ENCODE results near the gene SERPINB2.
A peak's percentile ranks its signal among the peaks of the same experiment; 100 is the strongest.
"Not testable (repeated sequence)": the region's sequence is repeated elsewhere in the genome, so short reads cannot be mapped to it uniquely, and the experiment has no call there.

The SERPINB2 gene

DNA sequence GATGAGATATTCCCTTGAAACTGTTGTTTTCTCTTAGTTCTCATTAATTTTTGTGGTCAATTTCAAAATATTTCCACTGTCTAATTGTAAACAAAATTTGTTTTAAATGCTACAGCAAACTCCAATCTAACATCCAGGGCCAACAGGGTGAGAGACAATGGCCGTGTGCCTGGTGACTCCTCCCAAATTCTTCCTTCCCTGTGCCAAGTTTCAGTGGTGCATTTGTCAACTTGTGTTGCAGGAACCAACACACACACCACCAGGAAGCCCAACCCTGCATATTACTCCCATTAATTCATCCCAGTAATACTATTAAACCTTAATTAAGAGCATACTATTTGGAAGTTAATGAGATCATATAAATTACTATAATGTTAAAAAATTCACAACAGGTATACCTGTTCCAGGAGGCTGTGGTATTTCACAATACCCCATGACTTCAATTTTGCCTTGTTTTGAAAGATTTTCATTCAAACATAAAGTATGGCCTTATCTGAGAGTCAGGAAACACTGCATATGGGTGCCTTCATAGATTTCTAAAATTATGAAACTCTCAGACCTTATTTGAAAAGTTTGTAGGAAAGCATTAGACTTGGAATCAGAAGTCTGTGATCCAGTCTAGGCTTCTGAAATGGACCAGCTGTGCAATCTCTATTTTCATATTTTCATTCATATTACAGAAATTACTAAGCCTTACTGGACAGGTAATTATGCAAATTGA lies 1.1 kb downstream of the SERPINB2 start:
- no peak for DNase-seq (ENCODE audit: low read depth in 2 of 2)

DNA sequence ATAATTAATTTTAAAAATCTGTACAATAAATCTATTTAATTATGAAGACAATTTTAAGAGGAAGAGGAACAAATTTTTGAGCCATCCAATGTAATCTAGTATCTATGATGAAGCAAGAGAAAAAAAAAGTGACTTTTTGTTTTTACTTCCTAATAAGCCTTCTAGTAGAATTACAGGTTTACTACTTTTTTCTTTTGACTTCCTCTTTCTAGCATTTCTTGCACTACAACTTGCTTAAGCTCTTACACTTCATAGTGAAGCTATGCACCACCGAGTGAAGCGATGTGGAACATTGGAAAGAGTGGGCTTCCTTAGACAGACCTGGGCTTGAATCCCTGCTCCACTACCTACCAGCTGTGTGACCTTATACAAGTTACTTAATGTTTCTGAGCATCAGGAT lies 2.1 kb downstream of the SERPINB2 start:
- no peak for DNase-seq (ENCODE audit: low read depth in 2 of 2)

DNA sequence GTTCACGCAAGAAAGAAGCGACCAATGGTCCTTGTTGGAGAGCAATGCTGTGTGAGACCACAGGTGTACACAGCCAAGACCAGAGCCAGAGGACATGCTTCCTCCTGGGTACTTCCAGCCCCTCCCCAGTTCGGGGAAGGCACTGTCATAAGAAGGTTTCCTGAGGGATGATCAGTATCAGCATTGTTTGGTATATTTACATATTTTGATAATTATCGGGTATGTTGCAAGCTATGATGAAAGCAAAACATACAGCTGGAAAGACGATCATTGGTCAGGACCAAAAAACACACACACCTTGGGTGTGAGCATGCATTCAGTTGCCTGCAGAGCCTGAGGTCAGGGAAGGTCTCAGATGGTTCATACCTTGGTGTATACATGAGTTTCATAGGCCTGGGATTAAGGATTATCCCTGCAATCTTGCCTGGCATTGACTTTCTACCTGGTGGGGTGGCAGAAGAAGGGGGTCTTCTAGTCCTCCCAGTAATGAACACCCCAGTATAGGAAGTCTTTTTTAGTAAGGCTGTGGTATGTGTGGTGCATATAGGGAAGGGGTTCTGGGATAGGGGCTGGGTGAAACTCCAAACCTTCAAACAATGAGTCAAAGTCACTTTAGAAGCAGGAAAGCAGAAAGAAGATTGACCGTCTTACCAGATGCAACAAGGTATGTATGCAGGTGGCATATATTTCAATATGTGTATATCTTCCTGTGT lies 2.9 kb downstream of the SERPINB2 start:
- no peak for DNase-seq (ENCODE audit: low read depth in 2 of 2)

DNA sequence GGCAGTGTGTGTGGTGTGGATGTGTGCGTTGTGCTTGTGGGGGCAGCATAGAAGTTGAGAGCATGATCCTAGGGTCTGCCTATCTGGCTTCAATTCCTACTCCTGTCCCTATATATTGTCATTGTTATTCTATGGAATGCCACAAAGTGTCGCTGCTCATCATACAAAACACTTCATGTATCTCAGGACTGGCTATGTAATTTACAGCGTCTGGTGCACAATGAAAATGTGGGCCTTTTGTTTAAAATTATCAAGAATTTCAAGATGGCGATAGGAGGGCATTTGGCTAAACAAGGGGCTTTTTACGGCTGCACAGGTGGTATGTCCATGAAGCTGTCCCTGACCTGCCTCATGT lies 3.4 kb downstream of the SERPINB2 start:
- no peak for DNase-seq (ENCODE audit: low read depth in 2 of 2)

DNA sequence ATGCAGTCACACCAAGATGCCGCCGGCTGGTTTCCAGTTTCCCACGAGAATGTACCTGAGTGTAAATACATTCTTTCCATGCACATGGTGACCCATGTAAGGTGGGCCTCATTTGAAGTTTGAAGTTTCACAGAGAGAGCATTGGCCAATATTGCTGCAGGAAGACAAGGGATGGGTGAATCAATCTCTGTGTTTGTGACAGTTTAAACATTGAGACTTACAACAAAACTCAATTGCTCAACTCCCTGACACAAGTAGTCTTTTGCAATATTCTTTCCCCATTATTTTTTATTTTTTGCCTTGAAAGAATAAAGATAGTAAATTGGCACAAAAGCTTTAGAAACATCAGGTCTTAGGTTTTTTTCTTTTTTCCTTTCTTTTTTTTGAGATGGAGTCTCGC lies 5.1 kb downstream of the SERPINB2 start:
- DNase-seq (ENCODE audit: low read depth in 2 of 2): no peak

DNA sequence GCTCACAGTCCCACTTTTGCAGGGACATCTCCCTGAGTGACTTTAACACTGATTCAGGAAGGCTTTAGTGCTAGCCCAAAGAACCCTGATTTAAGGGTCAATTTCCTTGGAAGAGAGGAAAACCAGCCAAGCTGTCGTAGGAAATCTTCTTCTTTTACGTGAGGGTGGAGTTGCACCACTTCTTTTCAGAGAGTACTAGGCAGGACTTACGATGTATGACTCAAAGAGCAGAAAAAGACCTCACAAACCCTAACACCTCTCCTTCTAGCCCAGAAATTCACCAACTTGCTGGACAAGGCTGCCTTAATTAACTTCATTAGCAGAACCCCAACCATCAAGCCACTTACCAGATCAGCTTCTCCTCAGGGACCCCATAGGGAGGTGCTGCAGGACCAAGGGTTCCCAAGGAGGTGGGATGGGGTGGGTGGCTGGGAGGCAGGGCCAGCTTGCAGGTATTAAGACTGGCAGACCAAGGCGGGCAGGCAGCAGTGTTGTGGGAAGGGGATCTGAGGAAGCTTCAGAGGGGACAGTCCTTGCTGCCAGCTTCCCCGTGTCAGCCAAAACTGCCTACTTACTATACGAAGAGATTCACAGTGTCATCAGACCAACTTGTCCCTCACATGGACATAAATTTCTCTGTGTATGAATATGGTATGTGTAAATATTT lies 6.7 kb downstream of the SERPINB2 start:
- no peak for DNase-seq (ENCODE audit: low read depth in 2 of 2)

DNA sequence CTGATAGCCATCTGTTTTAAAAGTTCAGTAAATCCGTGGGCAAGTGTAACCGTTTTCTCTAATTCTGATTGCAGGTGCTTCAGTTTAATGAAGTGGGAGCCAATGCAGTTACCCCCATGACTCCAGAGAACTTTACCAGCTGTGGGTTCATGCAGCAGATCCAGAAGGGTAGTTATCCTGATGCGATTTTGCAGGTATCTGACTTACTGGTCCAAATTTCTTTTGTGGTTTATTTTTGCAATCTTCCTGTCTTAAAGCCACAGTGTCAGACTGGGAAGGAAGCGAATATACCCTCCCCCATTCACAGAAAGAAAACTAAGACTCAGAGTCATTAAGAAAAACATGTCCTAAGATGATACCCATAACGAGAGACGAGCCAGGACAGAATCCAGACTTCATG lies 7.7 kb downstream of the SERPINB2 start:
- DNase-seq (ENCODE audit: low read depth in 2 of 2): no peak

DNA sequence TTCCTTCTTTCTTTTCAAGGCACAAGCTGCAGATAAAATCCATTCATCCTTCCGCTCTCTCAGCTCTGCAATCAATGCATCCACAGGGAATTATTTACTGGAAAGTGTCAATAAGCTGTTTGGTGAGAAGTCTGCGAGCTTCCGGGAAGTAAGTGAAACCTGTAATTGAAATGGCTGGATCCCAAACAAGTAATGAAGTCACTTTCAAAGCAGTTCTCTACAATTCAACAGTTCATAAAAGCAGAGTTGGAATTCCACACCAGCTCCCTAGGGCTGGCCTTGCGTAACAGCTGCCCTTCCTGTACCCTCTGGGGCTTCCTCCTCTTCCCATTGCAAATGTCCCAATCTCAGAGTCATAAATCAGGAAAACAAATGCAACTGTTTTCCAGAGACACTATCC lies 9.6 kb downstream of the SERPINB2 start:
- DNase-seq (ENCODE audit: low read depth in 2 of 2): peak; percentile 32 to 40

DNA sequence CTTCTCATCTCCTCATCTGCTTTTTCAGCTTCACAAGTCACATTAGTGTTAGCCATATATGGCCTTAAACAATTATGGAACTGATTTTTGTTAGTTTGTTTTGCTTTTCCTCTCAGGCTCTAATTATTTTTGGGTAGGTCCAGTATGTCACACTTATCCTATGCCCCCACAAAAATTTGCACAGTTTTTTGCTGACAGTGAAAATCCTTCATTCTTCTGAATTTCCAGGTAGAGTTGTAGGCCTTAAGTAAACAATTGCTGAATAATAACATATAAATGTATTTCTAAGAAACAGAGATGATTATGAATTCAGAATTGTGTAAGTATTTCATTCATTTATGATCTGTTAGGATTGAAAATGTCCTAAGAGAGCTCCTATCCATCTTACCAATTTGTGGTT lies 11.7 kb downstream of the SERPINB2 start:
- no peak for DNase-seq (ENCODE audit: low read depth in 2 of 2)

DNA sequence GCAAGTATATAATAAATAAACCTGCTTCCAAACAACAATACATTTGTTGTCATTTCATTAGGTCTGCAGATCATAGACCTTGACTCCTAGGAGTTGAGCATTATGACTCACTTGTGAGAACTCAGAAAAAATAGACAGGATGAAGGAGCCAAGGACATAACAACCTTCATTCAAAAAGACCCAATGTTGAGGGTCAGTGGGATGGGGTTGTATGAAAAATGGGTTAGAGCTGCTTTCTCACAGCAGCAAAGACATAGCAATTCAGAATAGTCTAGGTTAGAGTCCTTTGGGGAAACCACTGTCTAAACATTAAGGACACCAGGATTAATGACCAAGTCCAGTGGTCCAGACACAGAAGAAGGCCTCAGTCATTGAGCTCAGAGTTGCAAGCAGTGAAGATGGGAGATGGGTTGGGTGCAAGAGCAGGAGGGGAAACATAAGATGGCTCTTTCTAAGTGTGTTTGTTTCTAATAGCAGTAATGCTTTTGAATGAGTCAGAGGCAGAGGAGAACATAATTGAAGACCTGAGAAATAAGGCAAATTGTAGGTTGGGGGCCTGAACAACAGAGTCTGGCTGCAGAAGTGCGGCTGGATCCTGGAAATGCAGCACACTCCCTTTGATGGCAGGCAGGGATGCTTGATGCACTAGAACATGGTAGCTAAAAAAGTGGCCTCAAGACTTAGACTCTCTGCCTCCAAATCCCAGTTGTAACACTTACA lies 16.5 kb downstream of the SERPINB2 start:
- DNase-seq (ENCODE audit: low read depth in 2 of 2): no peak

DNA sequence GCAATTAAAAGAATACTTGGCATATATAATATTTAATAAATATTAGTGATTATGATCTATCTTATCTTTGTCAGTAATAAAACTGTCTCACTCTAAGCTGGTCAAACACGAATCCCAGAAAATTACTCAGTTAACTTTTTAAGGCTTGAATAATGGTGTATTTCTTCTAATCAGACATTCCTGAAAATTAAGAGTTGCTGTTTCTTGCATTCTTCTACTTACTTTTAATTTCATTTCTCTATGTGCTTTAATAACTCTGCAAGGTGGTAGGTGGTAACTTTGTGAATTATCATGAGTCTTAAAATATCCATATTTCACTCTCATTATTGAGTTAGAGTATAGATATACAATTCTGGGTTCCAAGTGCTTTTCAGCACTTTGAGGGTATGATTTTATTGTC lies 17.2 kb downstream of the SERPINB2 start:
- no peak for DNase-seq (ENCODE audit: low read depth in 2 of 2)

DNA sequence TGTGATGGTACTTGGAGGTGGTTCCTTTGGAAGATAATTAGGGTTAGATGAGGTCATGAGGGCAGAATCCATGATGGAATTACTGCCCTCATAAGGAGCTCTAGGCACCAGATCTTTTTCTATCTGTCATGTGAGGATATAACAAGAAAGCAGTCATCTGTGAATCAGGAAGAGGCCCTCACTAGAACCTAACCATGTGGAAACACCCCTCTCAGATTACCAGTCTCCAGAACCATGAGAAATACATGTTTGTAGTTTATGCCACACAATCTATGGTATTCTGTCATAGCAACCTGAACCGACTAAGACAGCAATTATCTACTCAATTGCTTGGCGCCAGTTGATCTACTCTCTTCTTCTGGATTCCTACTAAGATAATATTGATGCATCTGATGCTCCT lies 17.9 kb downstream of the SERPINB2 start:
- DNase-seq (ENCODE audit: low read depth in 2 of 2): no peak

DNA sequence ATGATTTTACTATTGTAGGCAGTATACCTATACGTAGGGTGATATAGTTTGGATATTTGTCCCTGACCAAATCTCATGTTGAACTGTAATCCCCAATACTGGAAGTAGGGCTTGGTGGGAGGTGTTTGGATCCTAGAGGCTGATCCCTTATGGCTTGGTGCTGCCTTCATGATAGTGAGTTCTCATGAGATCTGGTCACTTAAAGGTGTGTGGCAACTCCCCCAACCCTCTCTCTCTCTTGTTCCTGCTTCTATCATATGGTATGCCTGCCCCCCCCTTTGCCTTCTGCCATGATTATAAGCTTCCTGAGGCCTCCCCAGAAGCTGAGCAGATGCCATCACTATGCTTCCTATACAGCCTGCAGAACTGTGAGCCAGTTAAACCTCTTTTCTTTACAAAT lies 18.6 kb downstream of the SERPINB2 start:
- DNase-seq (ENCODE audit: low read depth in 2 of 2): no peak

DNA sequence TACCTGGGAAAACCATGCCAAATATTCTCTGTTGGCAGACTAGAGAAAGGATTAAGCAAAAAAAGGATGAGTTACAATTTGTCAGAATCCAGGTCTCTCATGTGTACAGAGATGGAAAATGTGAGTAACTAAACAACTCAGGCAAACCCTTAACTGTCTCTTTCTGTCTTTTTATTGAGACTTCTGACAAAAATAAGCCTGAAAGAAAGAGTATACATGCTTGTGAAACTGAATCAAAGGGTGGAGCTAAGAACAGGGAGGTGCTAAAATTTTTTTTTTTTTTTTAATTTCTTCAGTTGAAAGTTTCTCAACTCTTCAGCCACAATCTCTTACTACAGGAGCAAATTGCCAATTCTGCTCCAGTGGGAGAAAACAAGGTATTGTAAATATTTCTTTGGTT lies 20.2 kb downstream of the SERPINB2 start, which contains the start of gene SERPINB10:
Gene SERPINB10, plus strand, starts transcription at position 295 of the 400 bp plus-strand sequence. CDS start 7,553 bp downstream, outside the sequence.
- no peak for DNase-seq (ENCODE audit: low read depth in 2 of 2)

DNA sequence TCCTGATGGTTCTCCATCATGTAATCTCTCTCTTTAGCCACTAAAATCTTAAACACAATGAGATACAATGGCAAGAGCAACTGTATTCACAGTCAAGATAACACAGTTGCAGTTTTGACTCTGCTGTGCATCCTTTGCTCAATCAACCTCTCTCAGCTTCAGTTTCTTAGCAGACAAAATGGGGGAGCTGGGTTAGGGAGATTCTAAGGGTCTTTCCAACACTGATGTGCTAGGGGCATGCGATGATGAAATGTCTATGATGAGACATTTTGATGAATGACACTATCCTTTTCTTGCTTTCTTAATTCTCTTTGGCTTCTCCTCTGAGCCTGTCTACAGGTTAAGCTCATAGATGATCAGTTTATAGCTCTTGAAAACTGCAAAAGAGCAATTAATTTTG lies 21.4 kb downstream of the SERPINB2 start:
- DNase-seq (ENCODE audit: low read depth in 2 of 2): no peak

DNA sequence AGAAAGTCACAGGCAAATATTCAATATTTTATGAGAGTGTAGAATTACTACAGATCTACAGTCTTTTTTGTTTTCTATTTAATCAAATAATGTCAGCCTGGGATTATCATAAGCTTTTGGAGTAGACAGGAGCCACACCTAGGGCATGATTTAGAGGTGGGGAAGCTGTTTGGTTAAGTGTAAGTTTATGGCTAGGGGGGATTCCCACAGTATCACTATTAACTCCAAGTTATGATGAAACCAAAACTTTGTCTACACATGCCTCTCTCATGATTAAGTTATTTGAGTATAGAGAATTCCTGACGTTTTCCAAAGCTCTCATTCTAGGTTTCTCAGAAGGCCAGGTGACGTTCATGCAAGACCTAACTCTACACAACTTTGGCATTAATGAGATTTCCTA lies 22.4 kb downstream of the SERPINB2 start:
- no peak for DNase-seq (ENCODE audit: low read depth in 2 of 2)

DNA sequence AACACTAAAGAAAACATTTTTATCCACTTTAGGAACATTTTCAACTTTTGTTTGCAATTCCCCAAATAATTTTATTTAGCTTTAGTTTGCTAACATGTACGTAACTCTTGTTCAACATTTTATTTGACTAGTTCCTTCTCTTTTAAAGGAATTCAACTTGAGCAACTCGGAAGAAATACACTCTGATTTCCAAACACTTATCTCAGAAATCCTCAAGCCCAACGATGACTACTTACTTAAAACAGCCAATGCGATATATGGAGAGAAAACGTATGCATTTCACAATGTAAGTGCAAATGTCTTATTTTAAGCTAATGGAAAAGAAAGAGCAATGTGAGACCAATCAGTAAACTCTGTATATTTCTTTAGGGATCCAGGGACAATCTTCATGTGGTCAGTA lies 30.3 kb downstream of the SERPINB2 start:
- no peak for DNase-seq (ENCODE audit: low read depth in 2 of 2)

DNA sequence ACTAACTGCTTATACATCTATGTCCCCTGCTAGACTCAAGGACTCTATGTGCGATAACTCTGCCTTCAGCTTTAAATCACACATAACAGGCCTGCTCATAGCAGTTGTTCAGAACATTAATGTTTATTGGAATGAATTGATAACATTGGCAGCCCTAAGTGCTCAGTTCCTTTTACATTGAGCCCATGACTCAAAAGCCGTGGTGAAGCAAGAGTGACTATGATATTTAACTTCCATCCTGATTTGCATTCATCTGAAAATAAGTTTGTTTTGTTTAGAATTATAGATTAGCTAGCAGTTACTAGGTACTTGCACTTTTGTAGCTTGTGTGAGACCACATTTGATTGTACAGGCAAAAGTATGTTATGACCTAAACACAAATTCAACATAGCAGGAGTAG lies 34.5 kb downstream of the SERPINB2 start:
- DNase-seq (ENCODE audit: low read depth in 2 of 2): no peak

DNA sequence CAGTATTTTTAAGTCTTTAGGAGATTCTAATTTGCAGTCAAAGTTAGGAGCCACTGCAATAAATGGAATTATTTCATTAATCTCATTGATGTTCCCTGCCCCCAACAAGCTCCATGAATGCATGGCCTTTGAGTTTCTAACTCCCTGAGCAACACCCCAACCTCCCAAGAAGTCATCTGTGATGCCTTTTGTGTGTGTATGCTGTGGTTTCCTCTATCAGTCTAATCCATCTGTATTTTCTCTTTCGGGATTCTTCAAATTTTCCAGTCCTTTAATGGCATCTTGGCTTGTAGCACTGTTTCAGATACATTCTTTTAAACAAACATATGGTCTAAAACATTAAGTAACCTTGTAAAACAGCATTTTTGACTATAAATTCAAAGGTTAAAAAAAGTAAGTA lies 37.0 kb downstream of the SERPINB2 start:
- peak; percentile 75 to 77 for DNase-seq (ENCODE audit: low read depth in 2 of 2)

DNA sequence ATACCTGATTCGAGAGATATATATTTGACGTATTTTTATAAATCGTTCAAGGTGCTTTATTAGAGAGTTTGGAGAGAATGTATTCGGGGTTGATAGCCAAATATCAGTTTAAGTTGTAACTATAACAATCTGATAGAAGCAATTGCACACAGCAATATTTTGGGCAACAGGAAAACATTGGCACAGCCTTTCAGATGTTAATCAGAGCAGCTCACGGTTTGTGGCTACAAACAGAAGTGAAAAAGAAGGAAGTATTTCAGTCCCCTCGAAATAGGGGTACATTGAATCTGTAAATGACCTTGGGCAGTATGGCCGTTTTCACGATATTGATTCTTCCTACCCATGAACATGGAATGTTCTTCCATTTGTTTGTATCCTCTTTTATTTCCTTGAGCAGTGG lies 40.8 kb downstream of the SERPINB2 start:
- no peak for DNase-seq (ENCODE audit: low read depth in 2 of 2)

DNA sequence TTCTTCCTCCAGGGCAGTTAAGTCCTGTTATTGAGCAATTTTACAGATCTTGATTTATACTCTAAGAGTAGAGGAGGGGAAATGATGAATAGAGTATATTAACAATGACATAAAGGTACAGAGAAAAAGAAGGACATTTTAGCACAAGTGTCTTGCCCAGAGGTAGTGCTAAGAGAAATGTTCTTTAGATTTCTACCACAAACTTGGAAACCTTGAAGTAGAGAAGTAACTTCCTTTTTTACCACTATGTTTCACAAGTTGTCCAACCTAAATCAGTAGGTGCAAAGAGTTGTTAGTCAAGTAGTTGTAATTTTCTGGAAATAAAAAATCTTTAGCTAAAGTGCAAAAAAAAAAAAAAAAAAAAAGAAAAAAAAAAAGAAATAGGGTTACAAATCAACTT lies 41.9 kb downstream of the SERPINB2 start:
- not testable (repeated sequence) for DNase-seq (ENCODE audit: low read depth in 2 of 2)

DNA sequence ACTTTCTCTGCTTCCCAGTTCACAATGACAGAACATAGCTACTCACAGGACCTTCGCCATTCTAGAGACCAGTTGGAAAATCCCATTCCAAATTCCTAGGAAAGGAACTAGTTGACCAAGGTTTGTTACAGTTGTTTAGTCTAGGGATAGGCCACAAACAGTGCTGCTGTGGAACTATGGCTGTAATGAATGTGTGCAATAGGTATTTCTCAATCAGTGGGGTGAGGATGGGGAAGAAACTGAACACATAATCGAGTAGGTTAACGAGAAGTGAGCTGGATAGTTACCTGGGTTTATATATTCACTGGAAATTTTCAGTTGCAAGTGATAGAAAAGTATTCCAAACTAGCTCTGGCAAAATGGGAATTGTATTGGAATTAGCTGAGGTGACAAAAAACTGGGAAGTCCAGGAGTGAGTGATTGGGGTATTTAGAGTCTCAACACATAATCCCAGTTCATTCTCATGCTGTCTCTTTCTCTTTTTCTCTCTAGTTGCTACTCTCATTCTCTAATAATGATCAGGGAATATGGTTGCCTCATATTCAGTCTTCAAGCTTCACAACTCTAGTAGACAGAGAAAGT lies 43.4 kb downstream of the SERPINB2 start:
- no peak for DNase-seq (ENCODE audit: low read depth in 2 of 2)

All from fibroblast of skin of left quadriceps (primary cell).